G401 (cell line): ENCODE data around the gene SREBF1. TPM values are rescaled to one million over a fixed set of nuclear protein-coding genes. Genes with fewer than 3 reads are reported as not detected.

Experiments
- DNase-seq: peaks from one replicate; pipeline ENCODE4 v3.0.0-alpha.2; 2015; ENCODE audit warnings: low spot score
- in situ Hi-C: cut with HindIII; loops from 2 replicates; pipeline ENCODE4 v1.10.0; 2016; ENCODE audit warnings: low sequenced_read_pairs, mixed read lengths
- total RNA-seq: library from RNA; depleted of rRNA; stranded (reverse); fragments of >200 nt; shearing (Covaris generic); gene quantifications from 2 replicates; pipeline ENCODE4 v1.2.3, GENCODE V29; 2014

The SREBF1 gene
- total RNA-seq, 1 experiment from 2014 or later = 116 TPM

DNA sequence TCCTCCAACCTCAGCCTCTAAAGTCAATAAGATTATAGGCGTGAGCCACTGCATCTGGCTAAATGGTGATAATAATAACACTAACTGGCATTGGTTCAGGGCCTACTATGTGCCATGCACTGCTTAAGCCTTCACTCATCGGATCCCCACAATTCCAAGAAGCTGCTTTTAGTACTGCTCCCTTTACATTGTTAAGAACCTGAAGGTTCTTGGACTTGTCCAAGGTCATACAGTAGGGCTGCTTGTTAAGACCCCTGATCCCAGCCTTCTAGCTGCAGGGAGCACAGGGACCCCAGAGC is 6.6 kb downstream of the SREBF1 start:
- in situ Hi-C loops = no loop called here
- DNase-seq = no peak

DNA sequence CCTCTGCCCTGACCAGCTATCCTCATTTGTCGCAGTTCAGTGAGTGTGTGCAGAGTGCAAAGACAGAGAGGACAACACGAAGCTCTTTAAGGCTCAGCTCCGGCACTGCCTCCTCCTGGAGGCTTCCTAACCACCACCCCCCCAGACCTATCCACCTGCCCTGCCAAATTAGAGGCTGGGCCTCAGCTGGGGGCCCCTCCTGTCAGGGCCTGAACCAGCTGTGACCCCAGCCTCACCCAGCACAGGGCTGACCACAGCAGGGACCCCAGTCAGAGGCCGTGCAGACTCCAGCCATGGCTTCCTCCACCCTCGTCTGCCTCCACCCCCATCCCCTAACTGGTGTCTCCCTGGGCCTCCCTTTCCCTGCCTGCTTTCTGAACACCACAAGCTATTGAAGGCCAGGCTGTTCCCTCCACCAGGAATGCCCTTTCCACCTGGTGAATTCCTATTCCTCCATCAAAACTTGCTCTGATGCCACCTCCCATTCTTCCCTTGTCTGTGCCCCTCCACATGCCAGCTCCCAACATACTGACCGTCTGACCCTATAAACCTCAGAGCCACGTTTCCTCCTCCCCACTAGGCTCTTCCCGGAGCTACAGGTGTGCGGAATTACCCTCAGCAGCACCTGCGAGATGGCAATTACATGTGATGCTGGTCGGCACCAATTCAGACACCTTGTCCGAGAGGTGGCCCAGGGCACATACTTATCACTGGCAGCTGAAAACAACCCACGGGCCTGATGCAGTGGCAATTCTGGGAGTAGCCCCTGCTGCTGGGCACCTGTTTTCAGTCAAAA is 8.8 kb downstream of the SREBF1 start:
- in situ Hi-C loops = no loop called here
- DNase-seq = no peak

DNA sequence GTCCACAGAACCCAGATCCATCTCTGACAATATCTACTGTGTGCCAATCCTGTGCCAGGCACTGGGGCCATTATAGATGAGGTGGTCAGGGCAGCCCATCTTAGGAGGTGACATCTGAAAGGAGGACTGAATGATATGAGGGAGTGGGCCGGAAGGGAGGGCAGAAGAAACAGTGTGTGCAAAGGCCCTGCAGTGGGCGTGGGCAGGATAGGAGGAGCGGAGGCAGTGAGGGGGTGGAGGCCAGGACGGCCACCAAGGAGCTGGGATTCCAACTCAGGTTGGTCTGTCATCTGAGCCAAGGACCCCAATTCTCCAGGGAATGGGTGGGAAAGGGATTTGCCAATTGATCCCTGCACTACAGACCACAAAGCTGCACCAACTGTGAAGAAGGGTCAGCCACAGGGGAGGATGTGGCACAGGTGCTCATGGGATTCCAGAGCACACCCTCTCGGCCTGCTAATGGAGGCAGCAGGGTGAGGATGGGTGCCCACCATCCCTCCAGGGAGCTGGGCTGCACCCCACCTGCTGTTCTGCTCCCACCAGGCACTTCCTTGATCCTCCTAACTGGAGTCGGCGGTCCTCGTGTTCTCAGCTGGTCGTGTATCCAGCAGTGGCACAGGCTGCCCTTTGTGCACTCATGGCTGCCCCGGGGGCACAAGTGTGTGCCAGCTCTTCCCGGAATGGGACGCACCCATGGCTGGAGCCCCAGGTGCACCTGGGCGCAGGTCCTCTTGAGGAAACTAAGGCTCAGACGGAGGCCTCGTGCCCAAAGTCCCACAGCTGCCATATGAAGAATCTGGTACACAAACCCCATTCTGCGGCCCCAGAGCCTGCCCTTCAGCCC is 9.6 kb downstream of the SREBF1 start:
- no peak for DNase-seq
- in situ Hi-C loops = no loop called here

DNA sequence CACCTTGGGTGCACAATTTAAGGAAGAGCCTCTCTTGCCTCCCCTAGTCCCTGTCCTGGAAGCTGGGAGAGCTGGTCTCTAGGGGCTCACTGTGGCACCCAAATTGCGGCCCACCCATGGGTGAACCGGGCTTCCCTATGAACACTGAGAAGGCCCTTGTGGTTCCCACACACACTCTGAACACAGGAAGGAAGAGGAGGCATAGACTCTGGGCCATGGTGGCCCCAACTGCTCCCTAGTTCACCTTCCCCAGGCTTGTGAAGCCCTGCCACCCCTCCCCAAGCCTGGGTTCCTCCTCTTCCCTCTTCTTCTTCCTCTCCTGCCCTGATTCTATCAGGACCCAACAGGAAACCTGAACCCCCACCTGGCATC is 10.5 kb downstream of the SREBF1 start:
- DNase-seq = no peak
- in situ Hi-C loops = no loop called here

DNA sequence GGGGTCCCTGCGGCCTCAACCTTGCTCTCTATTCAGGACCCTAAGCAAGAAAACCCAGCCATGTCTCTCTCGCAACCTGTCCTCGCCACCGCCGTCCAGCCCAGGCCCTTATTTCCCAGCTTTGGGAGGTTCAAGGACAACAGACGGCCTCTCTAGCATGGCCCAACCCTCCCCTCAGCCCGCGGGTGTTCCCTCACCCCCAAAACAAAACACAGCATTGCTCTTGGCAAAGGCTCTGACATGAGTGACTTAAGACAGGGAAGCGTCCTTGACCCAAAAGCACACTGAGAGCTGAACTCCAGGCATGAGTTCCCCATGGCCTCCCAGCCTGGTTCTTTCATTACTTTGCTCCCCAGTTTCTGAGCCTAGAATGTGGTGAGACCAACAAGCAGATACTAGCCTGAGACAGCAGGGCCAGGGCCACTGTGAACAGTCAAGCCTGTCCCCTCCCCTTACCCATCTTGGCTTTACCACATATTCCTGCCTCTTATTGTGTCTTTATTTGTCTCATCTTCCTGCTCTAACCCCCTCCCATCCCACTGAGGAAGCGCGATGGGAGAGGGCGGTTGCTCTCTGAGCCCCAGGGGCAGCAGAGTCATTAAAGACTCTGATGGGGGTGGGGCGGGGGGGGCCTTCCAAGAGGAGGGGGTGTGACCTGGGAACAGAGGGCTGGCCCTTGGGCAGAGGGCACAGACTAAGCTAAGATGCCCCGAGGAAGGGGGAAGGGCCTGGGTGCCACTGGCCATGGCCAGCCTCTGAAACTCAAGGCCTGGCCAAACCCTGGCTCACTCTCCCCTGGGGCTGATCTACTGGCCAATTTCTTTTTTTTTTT is 11.8 kb downstream of the SREBF1 start:
- no peak for DNase-seq
- in situ Hi-C loops = no loop called here

DNA sequence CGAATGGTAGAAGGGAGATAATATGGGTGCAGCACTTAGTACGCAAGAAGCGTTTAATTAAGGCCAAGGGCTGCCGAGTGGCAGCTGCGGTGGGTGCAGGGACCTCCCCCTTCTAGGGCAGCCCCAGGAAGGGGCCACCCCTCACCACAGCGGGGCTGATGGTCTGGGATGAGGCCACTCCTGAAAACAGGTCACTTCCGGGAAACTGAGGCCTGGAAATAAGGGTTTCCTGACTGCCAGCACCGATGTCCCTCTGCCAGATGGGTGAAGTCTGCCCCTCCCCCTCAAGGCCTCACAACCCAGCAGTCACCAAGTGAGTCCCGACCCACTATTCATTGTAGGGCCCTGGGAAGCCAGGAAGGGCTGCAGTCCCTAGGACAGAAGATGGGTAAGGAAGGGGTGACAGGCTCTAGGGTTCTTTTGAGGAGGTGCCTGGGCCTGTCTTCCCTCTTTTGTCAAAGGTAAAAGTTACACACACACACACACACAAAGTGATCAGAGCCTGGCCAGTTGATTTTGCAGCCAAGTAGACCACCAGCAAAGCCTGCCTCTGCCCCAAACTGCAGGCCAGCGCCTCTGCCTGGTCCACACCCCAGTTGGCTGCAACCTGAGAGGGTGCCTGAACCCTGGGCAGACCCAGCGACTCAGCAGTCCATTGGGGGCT is 12.5 kb downstream of the SREBF1 start:
- in situ Hi-C loops = no loop called here
- peak; percentile 43 for DNase-seq

DNA sequence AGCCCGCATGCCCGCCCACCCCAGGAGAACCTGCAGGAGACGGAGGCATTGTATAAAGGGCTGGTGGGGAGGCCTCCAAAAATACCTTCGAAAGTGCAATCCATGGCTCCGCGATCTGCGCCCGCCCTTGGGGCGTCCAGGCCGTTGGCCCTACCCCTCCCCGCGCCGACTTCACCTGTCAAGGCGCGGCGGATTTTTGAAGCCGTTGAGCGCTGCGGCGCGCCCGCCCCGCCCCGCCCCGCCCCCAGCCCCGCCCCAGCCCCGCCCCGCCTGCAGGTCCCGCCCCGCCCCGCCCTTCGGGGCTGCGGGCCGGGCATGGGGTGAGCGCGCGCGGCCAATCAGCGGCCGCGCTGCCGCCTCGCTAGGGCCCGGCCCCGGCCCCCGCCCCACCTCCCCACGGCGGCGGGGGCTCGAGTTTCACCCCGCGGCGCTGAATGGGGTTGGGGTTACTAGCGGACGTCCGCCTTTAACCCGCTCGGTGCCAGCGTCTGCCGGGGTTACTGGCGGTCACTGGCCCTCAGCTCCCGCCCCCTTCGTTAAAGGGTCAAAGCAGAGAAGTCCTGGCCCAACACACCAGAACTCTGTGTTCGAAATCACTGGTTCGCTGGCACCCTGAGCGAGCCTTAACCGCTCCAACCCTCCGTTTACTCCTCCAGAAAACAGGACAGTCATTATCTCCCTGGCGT is 13.2 kb downstream of the SREBF1 start:
- peak; percentile 88 for DNase-seq
- in situ Hi-C loops = no loop called here

DNA sequence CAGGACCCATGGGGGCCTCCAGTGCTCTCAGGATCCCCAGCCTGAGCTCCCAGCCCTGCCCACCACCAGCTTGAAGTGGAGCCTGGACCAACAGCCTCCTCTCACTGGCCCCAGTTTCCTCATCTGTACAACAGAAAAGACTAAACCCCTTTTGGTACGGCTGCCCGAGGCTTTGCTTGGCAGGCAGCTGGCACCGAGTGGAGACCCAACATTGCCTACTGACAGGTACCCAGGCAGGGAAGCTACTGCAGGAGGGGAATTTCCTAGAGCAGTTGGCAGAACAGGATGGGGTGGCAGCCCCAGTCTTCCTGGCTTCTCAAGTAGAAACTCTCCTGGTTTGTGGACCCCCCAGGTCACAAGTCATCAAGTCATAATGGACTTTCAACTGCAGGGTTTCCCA is 14.2 kb downstream of the SREBF1 start:
- in situ Hi-C loops = no loop called here
- DNase-seq = no peak

DNA sequence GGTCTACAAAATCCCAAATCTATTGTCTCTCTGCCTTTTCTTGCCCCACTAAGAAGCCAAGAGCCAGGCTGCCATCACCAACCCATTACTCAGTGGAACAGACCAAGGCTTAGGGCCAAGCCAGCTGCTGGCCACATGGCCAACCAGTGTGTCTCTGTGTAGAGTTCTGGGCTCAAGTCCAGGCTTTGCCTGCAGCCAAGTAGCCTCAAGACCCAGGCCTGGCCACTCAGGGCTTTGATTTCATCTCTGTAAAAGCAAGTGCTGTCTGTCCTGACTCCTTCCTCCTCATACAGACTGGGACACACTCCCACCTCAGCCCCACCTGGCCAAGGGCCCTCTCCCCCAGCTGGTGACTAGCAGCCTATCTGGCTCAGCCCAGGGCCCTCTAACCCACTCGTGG is 14.6 kb downstream of the SREBF1 start:
- in situ Hi-C loops = no loop called here
- DNase-seq = peak; percentile 73

DNA sequence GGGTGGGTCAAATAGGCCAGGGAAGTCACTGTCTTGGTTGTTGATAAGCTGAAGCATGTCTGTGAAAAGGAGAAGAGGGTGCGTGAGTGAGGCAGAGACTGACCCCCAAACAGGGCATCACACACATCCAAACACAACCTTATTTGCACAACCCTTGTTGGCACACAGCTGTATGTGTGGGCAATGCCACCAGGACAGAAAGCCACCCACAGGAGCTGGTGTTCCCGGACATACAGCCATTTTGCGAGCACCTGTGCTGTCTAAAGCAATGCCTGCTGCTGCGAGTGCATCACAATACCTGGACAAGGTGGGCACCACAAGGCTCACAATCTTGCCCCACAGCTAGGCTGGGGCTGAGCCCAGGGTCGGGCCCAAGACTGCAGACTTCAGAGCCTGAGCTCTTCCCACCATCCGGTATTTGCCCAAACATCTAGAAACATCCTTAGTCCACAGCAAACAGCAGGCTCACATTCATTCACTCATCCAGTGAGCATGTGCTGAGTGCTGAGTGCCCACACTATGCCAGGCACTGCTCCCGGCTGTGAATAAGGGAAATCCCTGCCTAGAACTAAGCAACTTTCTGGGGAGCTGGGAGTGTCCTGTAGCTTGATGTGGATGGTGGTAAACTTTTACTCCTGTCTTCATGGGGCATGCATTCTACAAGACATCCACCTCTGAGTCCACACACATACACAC is 16.2 kb downstream of the SREBF1 start:
- no peak for DNase-seq
- in situ Hi-C loops = no loop called here

DNA sequence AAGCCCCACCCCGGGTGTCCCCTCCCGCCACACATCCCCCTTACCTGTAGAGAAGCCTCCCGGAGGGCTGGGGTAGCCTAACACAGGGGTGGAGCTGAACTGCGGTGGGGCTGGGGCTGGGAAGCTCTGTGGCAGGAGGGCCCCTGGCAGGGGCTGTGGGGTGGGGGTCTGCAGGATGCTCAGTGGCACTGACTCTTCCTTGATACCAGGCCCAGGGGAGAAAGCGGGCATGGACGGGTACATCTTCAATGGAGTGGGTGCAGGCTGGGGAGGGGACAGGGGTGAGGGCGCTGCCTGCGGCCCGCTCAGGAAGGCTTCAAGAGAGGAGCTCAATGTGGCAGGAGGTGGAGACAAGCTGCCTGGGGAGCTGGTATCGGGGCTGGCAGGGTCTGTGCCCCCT is 16.7 kb downstream of the SREBF1 start:
- in situ Hi-C loops = no loop called here
- no peak for DNase-seq

DNA sequence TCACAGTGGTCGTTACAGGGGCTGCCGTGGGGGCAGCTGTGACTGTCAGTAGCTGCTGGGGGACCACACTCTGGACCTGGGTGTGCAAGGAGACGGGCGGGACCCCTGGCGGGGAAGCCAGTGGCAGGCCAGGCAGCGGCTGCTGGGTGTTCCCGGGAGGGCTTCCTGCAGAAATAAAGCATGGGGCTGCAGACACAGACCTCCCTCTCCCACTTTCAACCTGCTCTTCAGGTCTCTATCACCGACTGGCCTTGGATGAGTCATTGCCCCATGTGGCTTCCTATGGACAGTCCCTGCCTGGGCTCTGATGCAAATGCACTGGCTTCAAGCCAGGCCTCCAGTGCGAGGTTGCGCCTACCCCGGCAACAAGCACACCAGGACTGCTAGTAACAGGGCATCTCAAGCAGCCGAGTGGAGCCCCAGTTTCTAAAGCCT is 17.2 kb downstream of the SREBF1 start:
- in situ Hi-C loops = no loop called here
- peak; percentile 56 for DNase-seq

DNA sequence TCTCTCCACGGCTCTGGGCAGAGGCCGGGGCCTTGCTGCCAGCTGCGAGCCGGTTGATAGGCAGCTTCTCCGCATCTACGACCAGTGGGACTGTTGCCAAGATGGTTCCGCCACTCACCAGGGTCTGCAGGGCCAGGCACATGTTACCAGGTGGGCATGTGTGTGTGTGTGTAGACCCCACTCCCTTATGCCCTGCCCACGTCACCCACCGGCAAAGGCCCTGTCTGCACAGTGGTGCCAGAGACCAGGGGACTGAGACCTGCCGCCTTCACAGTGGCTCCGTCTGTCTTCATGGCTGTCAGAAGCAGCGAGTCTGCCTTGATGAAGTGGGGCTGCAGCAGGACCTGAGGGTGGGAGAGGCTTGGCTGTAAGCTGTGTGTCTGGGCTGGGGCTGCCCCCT is 17.7 kb downstream of the SREBF1 start:
- in situ Hi-C loops = no loop called here

DNA sequence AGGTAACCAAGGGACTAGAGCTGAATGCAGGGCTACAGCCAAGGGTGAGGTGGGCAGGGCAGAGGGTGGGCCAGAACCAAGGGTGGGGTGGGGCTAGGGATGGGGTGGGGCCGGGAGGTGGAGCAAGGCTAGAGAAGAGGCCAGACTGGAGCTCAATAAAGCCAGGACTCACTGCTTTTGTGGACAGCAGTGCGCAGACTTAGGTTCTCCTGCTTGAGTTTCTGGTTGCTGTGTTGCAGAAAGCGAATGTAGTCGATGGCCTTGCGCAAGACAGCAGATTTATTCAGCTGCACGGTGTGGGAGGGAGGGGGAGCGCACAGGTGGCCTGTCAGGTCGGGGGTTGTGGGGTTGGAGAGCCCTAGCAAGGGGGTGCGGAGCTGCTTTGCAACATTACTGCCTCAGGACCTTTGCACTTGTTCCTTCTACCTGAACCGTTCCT is 18.7 kb downstream of the SREBF1 start:
- peak; percentile 46 for DNase-seq
- in situ Hi-C loops = no loop called here

More for the DNA sequence above, 17.7 kb downstream of the SREBF1 start:
- DNase-seq = no peak

DNA sequence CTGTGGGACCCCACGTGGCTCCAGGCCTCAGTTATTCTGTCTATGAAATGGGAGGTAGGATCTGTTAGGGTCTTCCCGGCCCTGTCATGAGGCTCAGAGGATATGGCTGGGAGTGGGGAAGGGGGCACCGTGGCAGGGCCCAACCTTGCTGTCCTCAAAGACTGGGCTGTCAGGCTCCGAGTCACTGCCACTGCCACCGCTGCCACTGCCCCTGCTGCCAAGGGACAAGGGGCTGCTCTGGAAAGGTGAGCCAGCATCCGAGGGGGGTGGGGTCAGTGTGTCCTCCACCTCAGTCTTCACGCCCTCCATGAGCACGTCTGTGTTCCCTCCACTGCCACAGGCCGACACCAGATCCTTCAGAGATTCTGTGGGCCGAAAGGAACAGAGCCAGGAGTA is 19.2 kb downstream of the SREBF1 start:
- in situ Hi-C loops = no loop called here

DNA sequence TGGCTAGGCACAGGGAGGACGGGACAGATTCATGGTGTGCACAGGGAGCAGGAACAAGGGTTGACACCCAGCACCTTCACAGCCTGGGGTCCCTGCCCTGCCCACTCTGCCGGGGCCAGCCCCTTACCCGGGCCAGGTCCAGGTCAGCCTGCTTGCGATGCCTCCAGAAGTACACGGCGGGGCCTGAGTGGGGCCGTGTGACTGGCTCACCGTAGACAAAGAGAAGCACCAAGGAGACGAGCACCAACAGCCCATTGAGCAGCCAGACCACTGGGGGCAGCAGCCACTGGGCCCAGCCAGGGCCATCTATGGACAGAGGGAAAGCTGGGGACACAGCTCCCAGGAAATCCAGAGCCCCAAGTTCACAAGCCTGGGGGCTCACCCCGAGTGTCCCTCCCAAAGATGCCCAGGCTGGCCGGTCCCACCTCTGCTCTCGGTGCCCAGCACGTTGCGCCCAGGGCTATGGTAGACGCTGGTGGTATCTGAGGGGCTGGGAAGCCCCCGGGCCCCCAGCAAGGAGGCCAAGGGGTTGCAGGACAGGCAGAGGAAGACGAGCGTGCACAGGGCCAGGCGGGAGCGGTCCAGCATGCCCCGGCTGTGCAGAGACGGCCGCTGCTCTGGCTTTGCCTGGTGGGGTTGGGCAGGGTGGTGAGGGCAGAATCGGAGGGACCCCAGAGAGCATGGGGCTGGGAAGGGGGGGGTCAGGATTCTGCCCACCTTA is 19.8 kb downstream of the SREBF1 start:
- DNase-seq = no peak
- in situ Hi-C loops = no loop called here

More for the DNA sequence above, 19.2 kb downstream of the SREBF1 start:
- DNase-seq = no peak

DNA sequence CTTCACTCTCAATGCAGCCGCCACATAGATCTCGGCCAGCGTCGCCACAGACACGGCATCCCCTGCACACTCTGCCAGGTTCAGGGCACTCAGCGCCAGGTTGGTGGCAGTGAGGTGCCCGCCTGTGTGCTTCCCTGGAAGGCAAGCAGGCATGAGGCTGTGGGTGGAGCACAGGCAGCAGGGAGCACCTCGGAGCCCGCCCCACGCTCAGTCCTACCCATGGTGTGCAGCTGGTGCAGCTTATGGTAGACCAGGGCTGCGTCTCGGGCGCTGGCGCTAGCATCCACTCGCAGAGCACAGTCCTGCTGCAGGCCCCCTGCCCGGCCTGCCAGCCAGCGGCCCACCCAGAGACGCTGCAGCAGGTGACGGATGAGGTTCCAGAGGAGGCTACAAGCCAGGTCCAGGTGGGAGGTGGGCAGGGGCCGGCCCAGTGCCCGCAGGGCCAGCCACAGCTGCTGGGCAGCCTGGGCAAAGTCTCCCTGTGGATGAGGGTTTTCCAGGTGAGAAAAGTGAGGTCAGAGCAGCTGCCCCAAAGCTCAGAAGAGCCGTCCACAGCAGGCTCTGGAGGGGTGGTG is 20.5 kb downstream of the SREBF1 start:
- DNase-seq = peak; percentile 70
- in situ Hi-C loops = no loop called here
